Heart left ventricle (tissue), 16 donors: ENCODE results near the gene FMNL1. TPM values are rescaled to one million over a fixed set of nuclear protein-coding genes. Genes with fewer than 3 reads are reported as not detected.

ENCODE experiments used
- ATAC-seq, 4 donors: fragments of 200-7000 bp; cut with Tn5 transposase; one replicate each; pipeline ENCODE4 v1.9.1; 2020 to 2022; ENCODE audit warnings: moderate library complexity in 4 of 4, mild to moderate bottlenecking in 3 of 4, moderate number of reproducible peaks in 1 of 4
- DNase-seq, 5 donors: peaks; one replicate each; pipeline ENCODE4 v3.0.0-alpha.2; 2020
- H3K27ac ChIP-seq, 12 donors: fragments of 200-600 bp; sonication (generic) in 4 of 12; one replicate each; pipeline versions ENCODE4 v1.5.0 to v1.8.0; 2016 to 2022; ENCODE audit warnings: mild to moderate bottlenecking in 2 of 12
- H3K27me3 ChIP-seq, 9 donors: fragments of 200-600 bp; sonication (generic) in 2 of 9; one replicate each; pipeline versions ENCODE4 v1.5.1 to v1.8.0; 2016 to 2022; ENCODE audit warnings: mild to moderate bottlenecking in 3 of 9
- H3K36me3 ChIP-seq, 9 donors: fragments of 200-600 bp; sonication (generic) in 2 of 9; one replicate each; pipeline versions ENCODE4 v1.5.0 to v1.8.0; 2018 to 2022; ENCODE audit warnings: mild to moderate bottlenecking in 2 of 9
- H3K4me1 ChIP-seq, 12 donors: fragments of 200-600 bp; sonication (generic) in 4 of 12; one replicate each; pipeline versions ENCODE4 v1.5.0 to v1.8.0; 2016 to 2022; ENCODE audit warnings: mild to moderate bottlenecking in 3 of 12
- H3K4me3 ChIP-seq, 12 donors: fragments of 200-600 bp; sonication (generic) in 4 of 12; one replicate each; pipeline versions ENCODE4 v1.5.0 to v1.8.0; 2017 to 2022; ENCODE audit warnings: mild to moderate bottlenecking in 9 of 12, moderate library complexity in 4 of 12
- H3K9me3 ChIP-seq, 12 donors: fragments of 200-600 bp; sonication (generic) in 4 of 12; one replicate each; pipeline versions ENCODE4 v1.5.0 to v1.8.0; 2016 to 2022; ENCODE audit warnings: mild to moderate bottlenecking in 1 of 12
- CTCF ChIP-seq, 12 donors: fragments of 200-600 bp; sonication (generic) in 4 of 12; IDR thresholded peaks; one replicate each; pipeline versions ENCODE4 v1.5.0 to v1.8.0; 2018 to 2022; ENCODE audit warnings: antibody characterized with exemption in 12 of 12, mild to moderate bottlenecking in 5 of 12
- POLR2A ChIP-seq, 2 donors: fragments of 450-650 bp; IDR thresholded peaks; one replicate each; pipeline ENCODE4 v1.6.1; 2017; ENCODE audit warnings: antibody characterized with exemption in 2 of 2, mild to moderate bottlenecking in 2 of 2, moderate library complexity in 2 of 2
- WGBS, 4 donors: extraction: QIAGEN DNeasy Blood & Tissue Kit in 2 of 4; methylation state at CpG; one replicate each; pipeline versions ENCODE4 v1.1.5 to v1.1.7; 2013 to 2018; 5-methylcytosine and 5-hydroxymethylcytosine counted together
- intact Hi-C, 10 donors: fragments of 100-400 bp; cut with DNase I; formaldehyde crosslinking; loops; one replicate each; pipeline versions ENCODE4 v1.11.1 to v1.14.2; 2022
- polyA plus RNA-seq, 2 donors: library from polyadenylated mRNA; stranded (reverse); fragments of 200-250 nt; gene quantifications; one replicate each; pipeline ENCODE4 v1.2.3, GENCODE V29; 2013
- total RNA-seq, 9 donors: library from RNA; depleted of rRNA in 2 of 9; stranded (reverse); fragments of >200 nt in 2 of 9; fragmentation: NEBNext Ultra II Directional in 3 of 9; extraction: Animal tissue kit (Norgen Biotek cat#: 25700) in 3 of 9; gene quantifications; one replicate each; pipeline versions ENCODE4 v1.1.0 to v1.2.4, GENCODE V29; 2016 to 2023
- donor health status: ischemic (EF 13 %, LVEDD 7.1; RV severe dilation, severe dysfunction).
- donor health status: healthy with polysubstance abuse.
- donor health status: DM: no; HTN: yes; CAD: no.
- donor health status: DM: no; HTN: no; CAD: no.
- donor health status: ischemic (EF 25% LVEDD 6.9; RV normal size, moderate dysfunction).
- donor health status: ischemic (EF 25% LVEDD 5.7; RV mildly dilated, moderate dysfunction).
- donor health status: healthy.
- donor health status: DM: yes; HTN: yes; CAD: no.
- donor health status: ischemic (EF 35%, LVEDD 5.7; RV mildly dilated, moderate dysfunction).
- donor health status: nonischemic (EF 11% LVEDD 7.7; RV severe dilation, severe dysfunction).
- donor health status: DM: yes; HTN: yes; CAD: no.
- donor health status: PGD.
- donor health status: ischemic (EF 29% LVEDD 5.4; RV normal size, mild dysfunction).
- donor health status: nonischemic (EF 23%, LVEDD 6.1; RV moderate dilation, normal function).

Gene FMNL1
- total and polyA plus RNA-seq, 11 donors: 5.4 to 52.8 (median 8.7) TPM

- no peaks in the 10 kb centered on the region for H3K27me3 ChIP-seq
- H3K4me3 ChIP-seq: no peak overlapping the region
- no peaks in the 10 kb centered on the region for H3K9me3 ChIP-seq
- H3K4me1 ChIP-seq: peaks cover 0 to 38% (median 26%) of the 10 kb centered on the region in 12 donors
- WGBS, 4 donors: 59 to 78% (median 66%) methylated on average over 1 of the region's 1 CpG
- peaks cover 0 to 79% (median 74%) of the 10 kb centered on the region in 9 donors for H3K36me3 ChIP-seq
- peak overlapping the region in 1 of 12 donors; percentile 5 for H3K27ac ChIP-seq
- no peak for DNase-seq
- no peak for ATAC-seq
- intact Hi-C loops: no loop called here
- no peak for TF ChIP-seq CTCF (IDR thresholded peaks at IDR 0.05)
- TF ChIP-seq POLR2A (IDR thresholded peaks at IDR 0.05): no peak
Measured at GRCh38 chr17:45265821-45266220, 44.1 kb downstream of the FMNL1 start.

GRCh38 chr17:45266372-45266926, 44.8 kb downstream of the FMNL1 start:
- DNase-seq: no peak
- 81 to 95% (median 93%) methylated on average over 5 to 13 of the region's 13 CpGs for WGBS, 4 donors
- no peak for ATAC-seq
- Histone ChIP-seq H3K9me3 (no peaks in the 10 kb centered on the region), H3K27me3 (no peaks in the 10 kb centered on the region), H3K27ac (no peak overlapping the region), H3K4me1 (peaks cover 0 to 33% (median 21%) of the 10 kb centered on the region in 12 donors), H3K4me3 (no peak overlapping the region), H3K36me3 (peaks cover 0 to 85% (median 80%) of the 10 kb centered on the region in 9 donors)
- TF ChIP-seq POLR2A (IDR thresholded peaks at IDR 0.05) (no peak), CTCF (IDR thresholded peaks at IDR 0.05) (no peak)
- intact Hi-C loops: no loop called here

GRCh38 chr17:45267436-45268055, 45.9 kb downstream of the FMNL1 start:
- H3K9me3 ChIP-seq: no peaks in the 10 kb centered on the region
- H3K27ac ChIP-seq: no peak overlapping the region
- H3K4me1 ChIP-seq: peaks cover 0 to 22% (median 13%) of the 10 kb centered on the region in 12 donors
- intact Hi-C loops: no loop called here
- H3K4me3 ChIP-seq: no peak overlapping the region
- no peaks in the 10 kb centered on the region for H3K27me3 ChIP-seq
- 92 to 97% (median 95%) methylated on average over 8 to 10 of the region's 10 CpGs for WGBS, 4 donors
- TF ChIP-seq POLR2A (IDR thresholded peaks at IDR 0.05) (no peak), CTCF (IDR thresholded peaks at IDR 0.05) (no peak)
- ATAC-seq: no peak
- no peak for DNase-seq
- H3K36me3 ChIP-seq: peaks cover 0 to 96% (median 91%) of the 10 kb centered on the region in 9 donors

- Histone ChIP-seq H3K36me3 (peaks cover 0 to 98% (median 96%) of the 10 kb centered on the region in 9 donors), H3K27ac (no peak overlapping the region), H3K4me3 (no peak overlapping the region), H3K9me3 (no peaks in the 10 kb centered on the region), H3K27me3 (no peaks in the 10 kb centered on the region), H3K4me1 (peaks cover 0 to 10% (median 0%) of the 10 kb centered on the region in 12 donors)
- 90 to 96% (median 94%) methylated on average over 7 of the region's 7 CpGs for WGBS, 4 donors
- no peak for ATAC-seq
- DNase-seq: no peak
- TF ChIP-seq CTCF (IDR thresholded peaks at IDR 0.05) (no peak), POLR2A (IDR thresholded peaks at IDR 0.05) (no peak)
- intact Hi-C loops: loop anchor here in 2 of 10 donors (2.0 to 5.0 kb wide), 2 partner anchors 48 to 51 kb away; partner anchors contain the start of gene FMNL1 (in 1 of the 2)
Measured at GRCh38 chr17:45269912-45270311, 48.2 kb downstream of the FMNL1 start.
